ENCODE measurements around the gene RSPH1. TPM values are rescaled to one million over a fixed set of nuclear protein-coding genes. Genes with fewer than 3 reads are reported as not detected.

The RSPH1 gene
- total RNA-seq, 4 donors from 2014 or later, result 0.50 to 0.78 (median 0.57) TPM; not detected in 1

- H3K36me3 ChIP-seq, result no peaks in the 10 kb centered on the region
- TF ChIP-seq POLR2AphosphoS5 (IDR thresholded peaks at IDR 0.05) (no peak), POLR2A (IDR thresholded peaks at IDR 0.05; ENCODE audit: low read depth) (no peak), EP300 (IDR thresholded peaks at IDR 0.05) (no peak), CTCF (IDR thresholded peaks at IDR 0.05) (no peak)
- WGBS, result 87% methylated on average over 22 of the region's 25 CpGs
Measured at GRCh38 chr21:42476388-42477331, 19.4 kb downstream of the RSPH1 start.

GRCh38 chr21:42475526-42476387 lies 20.3 kb downstream of the RSPH1 start:
- H3K9me3 ChIP-seq, result no peaks in the 10 kb centered on the region
- no peaks in the 10 kb centered on the region for H3K36me3 ChIP-seq
- peaks cover 0 to 26% (median 0%) of the 10 kb centered on the region in 4 donors for H3K27me3 ChIP-seq
- intact Hi-C loops (cut with DNase I), result no loop called here
- WGBS, result 89% methylated on average over 18 of the region's 18 CpGs
- H3K4me3 ChIP-seq, result no peak overlapping the region
- no peak overlapping the region for H3K27ac ChIP-seq (replicated peaks in 1 of 4)
- TF ChIP-seq CTCF (IDR thresholded peaks at IDR 0.05), result no peak
- no peak for TF ChIP-seq POLR2A (IDR thresholded peaks at IDR 0.05; ENCODE audit: low read depth)
- no peak for TF ChIP-seq POLR2AphosphoS5 (IDR thresholded peaks at IDR 0.05)
- TF ChIP-seq EP300 (IDR thresholded peaks at IDR 0.05), result no peak
- DNase-seq (ENCODE audit: extremely low spot score), result no peak
- peaks cover 0 to 6% (median 0%) of the 10 kb centered on the region in 4 donors for H3K4me1 ChIP-seq

More at GRCh38 chr21:42476388-42477331, 19.4 kb downstream of the RSPH1 start:
- no peak for DNase-seq (ENCODE audit: extremely low spot score)
- Histone ChIP-seq H3K27ac (replicated peaks in 1 of 4) (no peak overlapping the region), H3K4me1 (peaks cover 0 to 6% (median 0%) of the 10 kb centered on the region in 4 donors), H3K27me3 (peaks cover 0 to 20% (median 0%) of the 10 kb centered on the region in 4 donors), H3K4me3 (no peak overlapping the region), H3K9me3 (no peaks in the 10 kb centered on the region)
- intact Hi-C loops (cut with DNase I), result no loop called here

- Histone ChIP-seq H3K27me3 (peaks cover 0 to 26% (median 0%) of the 10 kb centered on the region in 4 donors), H3K36me3 (no peaks in the 10 kb centered on the region), H3K27ac (replicated peaks in 1 of 4) (no peak overlapping the region), H3K9me3 (no peaks in the 10 kb centered on the region), H3K4me1 (peaks cover 0 to 6% (median 0%) of the 10 kb centered on the region in 4 donors), H3K4me3 (no peak overlapping the region)
- intact Hi-C loops (cut with DNase I), result no loop called here
- TF ChIP-seq POLR2A (IDR thresholded peaks at IDR 0.05; ENCODE audit: low read depth) (no peak), CTCF (IDR thresholded peaks at IDR 0.05) (no peak), EP300 (IDR thresholded peaks at IDR 0.05) (no peak), POLR2AphosphoS5 (IDR thresholded peaks at IDR 0.05) (no peak)
- 79% methylated on average over 7 of the region's 7 CpGs for WGBS
- no peak for DNase-seq (ENCODE audit: extremely low spot score)
Measured at GRCh38 chr21:42475036-42475435, 21.0 kb downstream of the RSPH1 start.

- DNase-seq (ENCODE audit: extremely low spot score), result no peak
- H3K36me3 ChIP-seq, result no peaks in the 10 kb centered on the region
- WGBS, result 74% methylated on average over 14 of the region's 14 CpGs
- H3K27ac ChIP-seq (replicated peaks in 1 of 4), result no peak overlapping the region
- peaks cover 0 to 6% (median 0%) of the 10 kb centered on the region in 4 donors for H3K4me1 ChIP-seq
- H3K9me3 ChIP-seq, result no peaks in the 10 kb centered on the region
- no peak for TF ChIP-seq POLR2A (IDR thresholded peaks at IDR 0.05; ENCODE audit: low read depth)
- no peak for TF ChIP-seq EP300 (IDR thresholded peaks at IDR 0.05)
- TF ChIP-seq POLR2AphosphoS5 (IDR thresholded peaks at IDR 0.05), result no peak
- TF ChIP-seq CTCF (IDR thresholded peaks at IDR 0.05), result no peak
- intact Hi-C loops (cut with DNase I), result no loop called here
- H3K27me3 ChIP-seq, result peaks cover 0 to 26% (median 0%) of the 10 kb centered on the region in 4 donors
- H3K4me3 ChIP-seq, result no peak overlapping the region
Measured at GRCh38 chr21:42474043-42474831, 21.8 kb downstream of the RSPH1 start.
